NCI-H510A (cell line): Measurements from ENCODE around the gene ZDHHC14.

Source experiments
- DNase-seq: peaks from one replicate; lab custom pipeline; 2025; lab: John Stamatoyannopoulos, UW

ZDHHC14 gene

GRCh38 chr6:157648561-157648960 is 267.6 kb downstream of the ZDHHC14 start:
- DNase-seq, result no peak

- DNase-seq, result no peak
Observed at GRCh38 chr6:157649311-157650260, 268.6 kb downstream of the ZDHHC14 start.

GRCh38 chr6:157650261-157650640 is 269.3 kb downstream of the ZDHHC14 start:
- DNase-seq, result no peak

GRCh38 chr6:157650801-157651200 is 269.8 kb downstream of the ZDHHC14 start:
- no peak for DNase-seq

- no peak for DNase-seq
Observed at GRCh38 chr6:157651731-157652490, 270.9 kb downstream of the ZDHHC14 start.

GRCh38 chr6:157652601-157653363 is 271.8 kb downstream of the ZDHHC14 start:
- no peak for DNase-seq

GRCh38 chr6:157653521-157653920 is 272.5 kb downstream of the ZDHHC14 start:
- DNase-seq, result no peak

- no peak for DNase-seq
Observed at GRCh38 chr6:157655139-157655538, 274.1 kb downstream of the ZDHHC14 start.

GRCh38 chr6:157656437-157656997 is 275.5 kb downstream of the ZDHHC14 start:
- DNase-seq, result no peak

GRCh38 chr6:157657754-157658153 is 276.8 kb downstream of the ZDHHC14 start:
- DNase-seq, result no peak

- DNase-seq, result no peak
Observed at GRCh38 chr6:157658301-157658700, 277.3 kb downstream of the ZDHHC14 start.

GRCh38 chr6:157659536-157660271 is 278.7 kb downstream of the ZDHHC14 start:
- no peak for DNase-seq

- DNase-seq, result no peak
Observed at GRCh38 chr6:157660414-157660813, 279.4 kb downstream of the ZDHHC14 start.

GRCh38 chr6:157661652-157662051 is 280.7 kb downstream of the ZDHHC14 start:
- no peak for DNase-seq

GRCh38 chr6:157663261-157663660 is 282.3 kb downstream of the ZDHHC14 start:
- DNase-seq, result no peak

GRCh38 chr6:157665180-157665579 is 284.2 kb downstream of the ZDHHC14 start:
- no peak for DNase-seq

- no peak for DNase-seq
Observed at GRCh38 chr6:157666729-157667128, 285.7 kb downstream of the ZDHHC14 start.

- no peak for DNase-seq
Observed at GRCh38 chr6:157667211-157668008, 286.4 kb downstream of the ZDHHC14 start.

GRCh38 chr6:157668009-157668401 is 287.0 kb downstream of the ZDHHC14 start:
- no peak for DNase-seq

GRCh38 chr6:157668713-157669112 is 287.7 kb downstream of the ZDHHC14 start:
- DNase-seq, result no peak
